Endothelial cell of umbilical vein (primary cell): ENCODE results near the gene RRP1. TPM values are rescaled to one million over a fixed set of nuclear protein-coding genes. Genes with fewer than 3 reads are reported as not detected.

Experiments used
- BruUV-seq: library from RNA; stranded (reverse); fragments of 400-500 nt; replicated peaks from 2 replicates; lab custom pipeline; 2021; lab: Mats Ljungman, UMichigan
- CTCF ChIA-PET: fragments of 300-600, 350-600 bp; sonication (Branson Sonifier 250); formaldehyde crosslinking; loops from one replicate; lab custom pipeline; 2021; ENCODE audit warnings: antibody characterized with exemption, inconsistent platforms; lab: Charles Lee
- POLR2A ChIA-PET: fragments of 300-600, 350-600 bp; sonication (Branson Sonifier 250); formaldehyde crosslinking; loops from one replicate; lab custom pipeline; 2021; ENCODE audit warnings: antibody characterized with exemption, inconsistent platforms; lab: Charles Lee
- DNase-seq: peaks from one replicate; pipeline ENCODE4 v3.0.0-alpha.2; 2011; ENCODE audit warnings: low read depth, low spot score
- FAIRE-seq: peaks from 2 replicates; lab custom pipeline; 2011; peaks lifted over from hg19 to GRCh38; lab: Jason Lieb, UNC
- H2AFZ ChIP-seq: 2 replicates; pipeline ENCODE4 v1.6.0; 2012; ENCODE audit warnings: low read depth, low read length, control low read depth, inconsistent platforms
- H3K27ac ChIP-seq: 2 replicates; pipeline ENCODE4 v1.5.1; 2011; ENCODE audit warnings: low read depth, mild to moderate bottlenecking, control low read depth, low read length, moderate library complexity; ENCODE audit not compliant: insufficient read depth
- H3K27me3 ChIP-seq, 2 experiments: 2 replicates each; pipeline versions ENCODE4 v1.6.0 to v1.6.1; 2011; ENCODE audit warnings: low read length in 2 of 2, mixed read lengths in 1 of 2; ENCODE audit not compliant: control insufficient read depth in 2 of 2, insufficient read depth in 2 of 2
- H3K36me3 ChIP-seq, 2 experiments: 2 replicates in 1 of 2; 3 replicates in 1 of 2; pipeline ENCODE4 v1.5.1; 2011; ENCODE audit warnings: low read length in 2 of 2, mild to moderate bottlenecking in 1 of 2, moderate library complexity in 1 of 2; ENCODE audit not compliant: control insufficient read depth in 2 of 2, insufficient read depth in 2 of 2; ENCODE audit errors: extremely low read depth in 1 of 2
- H3K4me1 ChIP-seq: 3 replicates; pipeline ENCODE4 v1.5.1; 2011; ENCODE audit warnings: mild to moderate bottlenecking, low read length; ENCODE audit not compliant: control insufficient read depth, insufficient read depth; ENCODE audit errors: extremely low read depth
- H3K4me2 ChIP-seq: 2 replicates; pipeline ENCODE4 v1.6.1; 2011; ENCODE audit warnings: low read length, control low read depth, mixed read lengths; ENCODE audit not compliant: insufficient read depth
- H3K4me3 ChIP-seq, 3 experiments: fragments of 200-600 bp in 1 of 3; sonication (generic), shearing (Covaris generic) in 1 of 3; replicated peaks in 1 of 3; 2 replicates each; pipeline ENCODE4 v1.5.1; 2011 to 2016; ENCODE audit warnings: control low read depth in 3 of 3, low read length in 3 of 3, mild to moderate bottlenecking in 2 of 3, inconsistent platforms in 1 of 3, low read depth in 1 of 3, moderate library complexity in 1 of 3; ENCODE audit not compliant: insufficient read depth in 1 of 3
- H3K79me2 ChIP-seq: 2 replicates; pipeline ENCODE4 v1.6.0; 2012; ENCODE audit warnings: low read length, inconsistent platforms; ENCODE audit not compliant: control insufficient read depth, insufficient read depth
- H3K9ac ChIP-seq: replicated peaks from 2 replicates; pipeline ENCODE3; 2011; ENCODE audit warnings: low read length, control low read depth; ENCODE audit not compliant: insufficient read depth; ENCODE audit errors: extremely low read depth
- H3K9me1 ChIP-seq: replicated peaks from 3 replicates; pipeline ENCODE4 v1.6.0; 2011; ENCODE audit warnings: mild to moderate bottlenecking, low read length; ENCODE audit not compliant: control insufficient read depth, insufficient read depth; ENCODE audit errors: extremely low read depth
- H3K9me3 ChIP-seq: replicated peaks from 2 replicates; pipeline ENCODE4 v1.5.1; 2012; ENCODE audit warnings: low read length, inconsistent platforms; ENCODE audit not compliant: control insufficient read depth, insufficient read depth
- H4K20me1 ChIP-seq: replicated peaks from 2 replicates; pipeline ENCODE3; 2011; ENCODE audit warnings: mild to moderate bottlenecking, low read length; ENCODE audit not compliant: control insufficient read depth, insufficient read depth; ENCODE audit errors: extremely low read depth
- CTCF ChIP-seq, 2 donors: IDR thresholded peaks; 1 replicate in 1 of 2; 2 replicates in 1 of 2; pipeline ENCODE4 v1.5.1; 2011; ENCODE audit warnings: low read length in 2 of 2, mild to moderate bottlenecking in 2 of 2, moderate library complexity in 2 of 2, control low read depth in 1 of 2, inconsistent platforms in 1 of 2, low read depth in 1 of 2; ENCODE audit not compliant: insufficient read depth in 1 of 2; ENCODE audit errors: extremely low read depth in 1 of 2
- EZH2 ChIP-seq: IDR thresholded peaks from 2 replicates; pipeline ENCODE4 v1.6.1; 2012; ENCODE audit warnings: borderline replicate concordance, low read depth, mild to moderate bottlenecking, moderate library complexity, low read length, inconsistent platforms; ENCODE audit not compliant: severe bottlenecking
- FOS ChIP-seq: IDR thresholded peaks from 2 replicates; pipeline ENCODE4 v1.6.1; 2011; ENCODE audit warnings: mild to moderate bottlenecking, low read length, moderate library complexity, borderline replicate concordance; ENCODE audit not compliant: insufficient read depth
- GATA2 ChIP-seq: IDR thresholded peaks from 2 replicates; pipeline ENCODE4 v1.7.0; 2011; ENCODE audit warnings: low read depth, mild to moderate bottlenecking, moderate library complexity, mixed read lengths, low read length; ENCODE audit not compliant: insufficient read length, insufficient read depth
- POLR2AphosphoS5 ChIP-seq: IDR thresholded peaks from 2 replicates; pipeline ENCODE4 v1.6.1; 2012; ENCODE audit warnings: low read depth, mild to moderate bottlenecking, control low read depth, low read length, moderate library complexity; ENCODE audit not compliant: insufficient read depth
- dilution Hi-C: fragments of 300-500 bp; cut with MboI; formaldehyde crosslinking; loops from one replicate; pipeline ENCODE4 v1.15.0; 2019; ENCODE audit warnings: low sequenced_read_pairs; ENCODE audit not compliant: extremely low pct_ligation_motif_present
- intact Hi-C: fragments of 100-400 bp; cut with micrococcal nuclease; formaldehyde crosslinking; loops from one replicate; pipeline ENCODE4 v1.10.0; 2022
- polyA plus RNA-seq, 4 experiments: library from polyadenylated mRNA; depleted of rRNA in 3 of 4; stranded (reverse) in 3 of 4; unstranded in 1 of 4; fragments of >200 nt; gene quantifications; 2 replicates each; pipeline versions ENCODE4 v1.2.1 to v1.2.3, GENCODE V29; 2011 to 2012; ENCODE audit warnings: missing spikeins in 1 of 4
- total RNA-seq: library from RNA; stranded (reverse); gene quantifications from 2 replicates; pipeline ENCODE4 v1.2.3, GENCODE V29; 2021

Gene RRP1
- total and polyA plus RNA-seq, 2 donors (not counting 3 experiments of a cell fraction or from before 2014, with no cell fraction given) = 15.2 to 36.3 TPM

GRCh38 chr21:43809346-43809799 is 20.0 kb downstream of the RRP1 start:
- H3K79me2 ChIP-seq = no peaks in the 10 kb centered on the region
- ChIA-PET POLR2A (no interaction called here), CTCF (interaction anchor here (1.2 to 3.9 kb wide), 4 partner anchors 9 to 168 kb away, joined by 3 to 41 read pairs (median 4); no protein-coding TSS in a partner anchor)
- no peak for DNase-seq
- no peaks in the 10 kb centered on the region for H3K9me3 ChIP-seq
- H3K4me2 ChIP-seq = no peak overlapping the region
- H3K27me3 ChIP-seq = no peaks in the 10 kb centered on the region
- no peaks in the 10 kb centered on the region for H4K20me1 ChIP-seq
- BruUV-seq = no TSS peak
- no peaks in the 10 kb centered on the region for H3K9me1 ChIP-seq
- intact Hi-C loops = no loop called here
- H2AFZ ChIP-seq = no peak overlapping the region
- no peak overlapping the region for H3K27ac ChIP-seq
- H3K9ac ChIP-seq = no peak overlapping the region
- H3K36me3 ChIP-seq = no peaks in the 10 kb centered on the region
- no peak overlapping the region for H3K4me3 ChIP-seq
- no peak for TF ChIP-seq GATA2
- no peak for TF ChIP-seq EZH2
- no peak for TF ChIP-seq POLR2AphosphoS5
- no peak for TF ChIP-seq CTCF (IDR thresholded peaks at IDR 0.05; ENCODE audit: extremely low read depth in 1 of 2, insufficient read depth in 1 of 2, low read depth in 1 of 2, low read length in 2 of 2)
- no peak for TF ChIP-seq FOS
- peaks cover 19% of the 10 kb centered on the region for H3K4me1 ChIP-seq
- FAIRE-seq = no peak
- dilution Hi-C loops = no loop called here
